ENCODE measurements around the gene S100PBP. TPM values are rescaled to one million over a fixed set of nuclear protein-coding genes. Genes with fewer than 3 reads are reported as not detected.

Gene S100PBP
- total RNA-seq, 1 experiment from 2014 or later: 50.1 TPM

DNA sequence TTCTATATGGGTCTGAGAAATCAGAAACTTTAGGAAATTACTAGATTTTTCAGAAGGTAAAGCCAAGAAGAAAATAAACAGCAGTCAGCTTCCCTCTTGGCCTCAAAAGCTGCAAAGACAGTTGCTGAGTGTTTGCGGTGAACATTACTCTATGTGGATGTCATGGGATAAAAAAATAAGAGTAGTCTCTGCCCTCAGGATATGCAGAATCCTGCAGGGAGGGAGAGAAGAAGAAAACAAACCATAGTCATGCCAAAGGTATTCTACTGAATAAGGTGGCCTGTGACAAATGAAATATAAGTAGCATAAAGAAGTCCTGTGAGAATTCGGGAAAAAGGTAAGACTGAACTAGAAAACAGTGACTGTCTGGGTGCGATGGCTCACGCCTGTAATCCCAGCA lies 19.3 kb upstream of the S100PBP start:
- no peak overlapping the region for H3K18ac ChIP-seq (ENCODE audit: insufficient read length, low read depth, low read length)
- Mint-ChIP-seq H3K27me3 (ENCODE audit: low read depth) (no peaks in the 10 kb centered on the region), H3K27ac (peak overlapping the region in 2 of 3 experiments; percentile 75 to 89; a peak in 3 of 7 replicates), H3K9me3 (no peaks in the 10 kb centered on the region), H3K36me3 (ENCODE audit: insufficient read depth in 1 of 3, low read depth in 3 of 3) (peaks cover 51 to 83% (median 66%) of the 10 kb centered on the region in 3 experiments; a peak in 6 of 7 replicates), H3K4me1 (no peaks in the 10 kb centered on the region), H3K4me3 (no peak overlapping the region)
- no peaks in the 10 kb centered on the region for H3K9me3 ChIP-seq (ENCODE audit: control insufficient read depth, low read depth, low read length)
- no peak overlapping the region for H3K4me2 ChIP-seq (ENCODE audit: insufficient read depth, insufficient read length, low read length)
- H3K23ac ChIP-seq (ENCODE audit: insufficient read length, low read depth, low read length): no peak overlapping the region
- no peak overlapping the region for H2BK15ac ChIP-seq (ENCODE audit: low read depth, low read length)
- H2BK120ac ChIP-seq (ENCODE audit: low read depth, low read length, poor library complexity, severe bottlenecking): no peak overlapping the region
- no peak overlapping the region for H2BK20ac ChIP-seq (ENCODE audit: low read depth, low read length, poor library complexity, severe bottlenecking)
- H4K20me1 ChIP-seq (ENCODE audit: control insufficient read depth, insufficient read depth, insufficient read length): no peaks in the 10 kb centered on the region
- no peak overlapping the region for H3T11ph ChIP-seq (ENCODE audit: low read length)
- no peak overlapping the region for H2BK5ac ChIP-seq (ENCODE audit: insufficient read length, low read length)
- no CpG with 5 or more reads among the region's 4 CpGs for WGBS (ENCODE audit: extremely low coverage, insufficient read length, low lambda C conversion rate)
- no peaks in the 10 kb centered on the region for H3K23me2 ChIP-seq (ENCODE audit: insufficient read length, low read depth, low read length, poor library complexity, severe bottlenecking)
- no peaks in the 10 kb centered on the region for H3K79me2 ChIP-seq (ENCODE audit: insufficient read depth, low read length)
- no peak overlapping the region for H2AK5ac ChIP-seq (ENCODE audit: insufficient read length, low read length)
- H3K4ac ChIP-seq (ENCODE audit: low read depth, low read length): no peak overlapping the region
- no peak for DNase-seq
- H3K56ac ChIP-seq (ENCODE audit: insufficient read length, low read depth, low read length): no peak overlapping the region
- H3K79me1 ChIP-seq (ENCODE audit: insufficient read depth, low read depth, low read length, poor library complexity, severe bottlenecking): peaks cover 4% of the 10 kb centered on the region
- no peak overlapping the region for H3K9ac ChIP-seq (ENCODE audit: extremely low read depth, insufficient read length, low read length)
- H2BK12ac ChIP-seq (ENCODE audit: insufficient read length, low read depth, low read length): no peak overlapping the region
- no peak overlapping the region for H2AFZ ChIP-seq (ENCODE audit: low read length)
- H3K14ac ChIP-seq (ENCODE audit: insufficient read depth, low read length): no peak overlapping the region
- H4K8ac ChIP-seq (replicated peaks; ENCODE audit: insufficient read length, low read depth, low read length): no peak overlapping the region
- H3K27ac ChIP-seq (ENCODE audit: insufficient read length, low read depth, low read length): no peak overlapping the region
- no peaks in the 10 kb centered on the region for H3K27me3 ChIP-seq (ENCODE audit: insufficient read depth, low read length)
- H4K5ac ChIP-seq (ENCODE audit: insufficient read length, low read depth, low read length): no peak overlapping the region
- no peaks in the 10 kb centered on the region for H3K4me1 ChIP-seq (ENCODE audit: insufficient read depth, low read length)
- TF ChIP-seq, protein P1, sequence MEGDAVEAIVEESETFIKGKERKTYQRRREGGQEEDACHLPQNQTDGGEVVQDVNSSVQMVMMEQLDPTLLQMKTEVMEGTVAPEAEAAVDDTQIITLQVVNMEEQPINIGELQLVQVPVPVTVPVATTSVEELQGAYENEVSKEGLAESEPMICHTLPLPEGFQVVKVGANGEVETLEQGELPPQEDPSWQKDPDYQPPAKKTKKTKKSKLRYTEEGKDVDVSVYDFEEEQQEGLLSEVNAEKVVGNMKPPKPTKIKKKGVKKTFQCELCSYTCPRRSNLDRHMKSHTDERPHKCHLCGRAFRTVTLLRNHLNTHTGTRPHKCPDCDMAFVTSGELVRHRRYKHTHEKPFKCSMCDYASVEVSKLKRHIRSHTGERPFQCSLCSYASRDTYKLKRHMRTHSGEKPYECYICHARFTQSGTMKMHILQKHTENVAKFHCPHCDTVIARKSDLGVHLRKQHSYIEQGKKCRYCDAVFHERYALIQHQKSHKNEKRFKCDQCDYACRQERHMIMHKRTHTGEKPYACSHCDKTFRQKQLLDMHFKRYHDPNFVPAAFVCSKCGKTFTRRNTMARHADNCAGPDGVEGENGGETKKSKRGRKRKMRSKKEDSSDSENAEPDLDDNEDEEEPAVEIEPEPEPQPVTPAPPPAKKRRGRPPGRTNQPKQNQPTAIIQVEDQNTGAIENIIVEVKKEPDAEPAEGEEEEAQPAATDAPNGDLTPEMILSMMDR (conservative IDR thresholded peaks at IDR 0.05): no peak
- H4K91ac ChIP-seq (ENCODE audit: insufficient read length, low read depth, low read length): no peak overlapping the region
